HG03095 (cell line): ENCODE results near the gene CDSN.
"Not testable (repeated sequence)": the region's sequence is repeated elsewhere in the genome, so short reads cannot be mapped to it uniquely, and the experiment has no call there.

Source experiments
- ATAC-seq: cut with Tn5 transposase; IDR thresholded peaks from one replicate; pipeline ENCODE4 v1.9.1; 2021; ENCODE audit warnings: moderate library complexity; ENCODE audit not compliant: unreplicated experiment

Gene CDSN, protein sequence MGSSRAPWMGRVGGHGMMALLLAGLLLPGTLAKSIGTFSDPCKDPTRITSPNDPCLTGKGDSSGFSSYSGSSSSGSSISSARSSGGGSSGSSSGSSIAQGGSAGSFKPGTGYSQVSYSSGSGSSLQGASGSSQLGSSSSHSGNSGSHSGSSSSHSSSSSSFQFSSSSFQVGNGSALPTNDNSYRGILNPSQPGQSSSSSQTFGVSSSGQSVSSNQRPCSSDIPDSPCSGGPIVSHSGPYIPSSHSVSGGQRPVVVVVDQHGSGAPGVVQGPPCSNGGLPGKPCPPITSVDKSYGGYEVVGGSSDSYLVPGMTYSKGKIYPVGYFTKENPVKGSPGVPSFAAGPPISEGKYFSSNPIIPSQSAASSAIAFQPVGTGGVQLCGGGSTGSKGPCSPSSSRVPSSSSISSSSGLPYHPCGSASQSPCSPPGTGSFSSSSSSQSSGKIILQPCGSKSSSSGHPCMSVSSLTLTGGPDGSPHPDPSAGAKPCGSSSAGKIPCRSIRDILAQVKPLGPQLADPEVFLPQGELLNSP

DNA sequence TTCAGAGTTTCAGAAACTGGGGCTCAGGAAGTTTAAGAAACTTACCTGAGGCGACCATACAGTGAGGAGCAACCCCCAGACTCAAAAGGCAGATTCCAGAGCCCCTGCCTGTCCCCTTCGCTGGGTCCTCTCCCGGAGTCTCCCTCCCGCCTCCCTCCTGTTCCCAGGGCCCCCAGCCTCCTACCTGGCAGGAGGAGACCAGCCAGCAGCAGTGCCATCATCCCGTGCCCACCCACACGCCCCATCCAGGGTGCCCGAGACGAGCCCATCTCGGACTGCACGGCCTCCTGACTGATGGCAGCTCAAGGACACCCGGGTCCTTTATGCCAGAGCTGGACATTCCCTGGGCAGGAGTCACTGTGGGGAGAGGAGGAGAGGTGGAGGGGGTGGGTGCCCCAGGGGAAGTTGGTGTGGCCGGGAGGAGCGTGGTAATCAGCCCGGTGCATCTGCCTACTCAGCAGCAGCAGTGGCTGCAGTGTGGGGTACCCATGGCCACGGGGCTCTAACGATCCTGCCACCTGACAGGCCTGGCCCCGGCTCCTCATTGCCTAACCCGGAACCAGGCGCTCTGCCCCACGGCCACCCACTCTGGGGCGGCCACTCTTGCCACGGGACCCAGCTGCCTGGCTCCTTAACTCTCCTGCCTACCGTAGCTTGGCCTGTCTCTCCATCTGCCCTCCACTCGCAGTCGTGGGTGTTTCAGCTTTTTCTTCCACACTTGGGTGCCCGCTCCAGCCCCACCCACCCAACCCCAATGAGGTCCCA lies at the start of gene CDSN:
CDSN (minus strand) TSS at position 296 of the 765 bp plus-strand sequence; CDS start at position 269, 27 bp downstream.
- ATAC-seq, result no peak

DNA sequence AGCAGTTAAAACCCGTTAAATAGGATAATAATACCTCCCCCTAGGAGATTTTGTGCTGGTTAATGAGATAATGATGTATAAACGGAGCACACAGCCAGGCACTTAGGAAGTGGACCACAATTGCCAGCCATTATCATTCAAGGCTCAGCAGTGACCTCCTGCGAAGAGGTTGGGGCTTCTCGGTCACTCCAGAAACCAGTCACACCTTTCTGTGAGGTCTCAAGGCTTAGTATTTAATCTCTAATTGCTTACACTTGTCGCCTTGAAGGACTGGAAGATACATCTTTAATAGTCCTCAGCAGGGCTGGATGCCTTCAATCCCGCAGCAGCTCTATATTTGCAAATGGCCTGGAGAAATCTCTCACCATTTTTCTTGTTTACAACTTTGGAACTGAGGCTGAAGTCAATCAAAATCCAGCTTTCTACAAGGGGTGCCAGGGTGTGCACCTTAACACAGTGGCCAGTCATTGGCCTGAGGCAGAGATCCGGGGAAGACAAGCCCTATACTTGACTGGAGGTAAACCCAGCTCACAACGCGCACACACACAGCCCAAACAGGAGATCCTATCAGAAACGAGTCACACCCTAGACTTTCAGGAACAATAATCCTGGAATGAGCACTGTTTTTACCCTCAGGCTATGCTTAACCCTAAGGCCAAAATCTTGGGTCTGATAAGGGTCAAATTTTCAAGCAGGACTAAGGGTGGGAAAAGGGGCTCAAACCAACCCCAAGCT lies 49.0 kb upstream of the CDSN start:
- no peak for ATAC-seq

DNA sequence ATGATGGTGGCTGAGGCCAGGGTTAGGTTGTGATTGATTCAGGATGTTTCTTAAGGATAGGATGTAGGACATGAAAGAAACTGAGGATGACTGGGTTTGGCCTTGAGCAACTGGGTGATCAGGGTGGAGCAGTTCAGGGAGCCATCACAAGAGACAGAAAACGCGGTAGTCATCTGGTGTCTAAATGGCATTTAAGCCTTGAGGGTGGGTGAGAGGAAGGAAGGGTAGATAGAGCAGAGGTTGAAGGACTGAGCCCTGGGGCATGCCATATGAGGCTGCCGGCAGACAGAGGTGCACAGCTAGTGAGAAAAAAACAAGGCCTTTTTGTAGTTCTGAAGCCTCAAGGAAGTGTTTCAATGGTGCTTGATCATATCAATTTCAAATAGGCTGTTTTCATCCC lies 48.4 kb upstream of the CDSN start:
- ATAC-seq, result no peak

DNA sequence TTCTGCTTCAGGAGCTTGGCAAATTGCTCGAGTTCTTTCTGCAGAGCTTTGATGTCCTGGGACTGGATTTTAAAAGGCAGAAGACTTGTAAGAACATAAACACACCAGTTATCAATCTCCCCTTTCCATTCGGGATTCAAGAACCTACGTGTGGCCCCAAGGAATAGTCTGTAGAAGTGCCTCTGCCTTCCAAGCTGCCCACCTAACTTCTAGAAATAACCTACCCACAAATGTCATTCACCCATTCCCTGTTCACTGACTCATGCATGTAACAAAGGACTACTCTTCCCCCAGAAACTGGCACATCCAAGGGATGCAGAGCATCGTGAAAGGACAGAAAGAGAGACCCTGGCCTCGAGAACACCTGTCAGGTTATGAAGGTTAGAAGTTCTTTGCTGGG lies 45.7 kb upstream of the CDSN start:
- no peak for ATAC-seq

DNA sequence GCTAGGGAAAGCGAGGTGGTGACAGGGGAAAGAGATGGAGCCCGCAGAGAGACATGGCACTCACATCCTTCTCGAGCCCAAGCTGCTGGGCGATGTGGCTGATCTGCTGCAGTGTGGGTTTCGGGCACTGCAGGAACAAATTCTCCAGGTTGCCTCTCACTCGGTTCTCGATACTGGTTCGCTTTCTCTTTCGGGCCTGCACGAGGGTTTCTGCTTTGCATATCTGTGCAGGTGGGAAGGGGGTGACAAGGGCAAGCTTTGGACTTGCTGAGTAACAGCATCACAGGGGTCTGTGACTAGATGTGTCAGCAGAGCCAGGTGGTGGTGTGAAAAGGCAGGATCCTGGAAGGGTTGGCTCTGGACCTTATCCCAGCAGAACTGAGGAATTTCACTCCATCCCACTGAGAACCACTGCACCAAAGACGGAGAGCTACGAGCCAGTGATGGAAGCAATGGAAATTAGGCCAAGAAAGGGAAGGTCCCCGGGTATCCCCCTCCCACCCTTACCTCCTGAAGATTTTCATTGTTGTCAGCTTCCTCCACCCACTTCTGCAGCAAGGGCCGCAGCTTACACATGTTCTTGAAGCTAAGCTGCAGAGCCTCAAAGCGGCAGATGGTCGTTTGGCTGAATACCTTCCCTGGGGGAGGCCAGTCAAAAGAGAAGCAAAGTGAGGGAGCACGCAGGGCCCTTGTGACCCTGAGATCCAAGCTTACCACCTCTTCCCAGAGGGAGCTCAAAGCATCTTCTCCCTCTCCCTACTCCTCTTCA lies 45.0 kb upstream of the CDSN start:
- peak; percentile 68 for ATAC-seq

- ATAC-seq, result not testable (repeated sequence)
These were observed 44.3 kb upstream of the CDSN start for GRCh38 chr6:31164475-31165063.

DNA sequence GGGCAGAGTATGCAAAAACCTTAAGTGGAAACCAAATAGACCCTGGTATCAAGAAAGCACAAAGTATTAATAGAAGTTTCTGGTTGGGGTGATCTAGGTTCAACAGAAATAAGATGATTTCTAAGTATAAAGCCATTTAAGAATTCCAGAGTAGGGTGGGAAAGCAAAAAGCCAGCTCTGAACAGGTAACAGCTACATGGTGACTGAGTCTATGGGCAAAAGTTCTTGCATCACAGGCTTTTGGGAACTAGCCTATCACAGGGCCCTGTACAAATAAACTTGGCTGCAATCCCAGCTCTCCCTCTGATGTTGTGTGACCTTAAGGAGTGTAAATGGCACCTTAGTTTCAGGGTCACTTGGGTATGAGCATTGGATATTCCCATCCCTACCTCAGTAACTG lies 43.7 kb upstream of the CDSN start:
- ATAC-seq, result no peak

GRCh38 chr6:31162463-31163165 lies 42.4 kb upstream of the CDSN start:
- ATAC-seq, result no peak

GRCh38 chr6:31161216-31162126 lies 41.2 kb upstream of the CDSN start:
- ATAC-seq, result no peak

GRCh38 chr6:31158863-31159855 lies 38.9 kb upstream of the CDSN start:
- ATAC-seq, result no peak

DNA sequence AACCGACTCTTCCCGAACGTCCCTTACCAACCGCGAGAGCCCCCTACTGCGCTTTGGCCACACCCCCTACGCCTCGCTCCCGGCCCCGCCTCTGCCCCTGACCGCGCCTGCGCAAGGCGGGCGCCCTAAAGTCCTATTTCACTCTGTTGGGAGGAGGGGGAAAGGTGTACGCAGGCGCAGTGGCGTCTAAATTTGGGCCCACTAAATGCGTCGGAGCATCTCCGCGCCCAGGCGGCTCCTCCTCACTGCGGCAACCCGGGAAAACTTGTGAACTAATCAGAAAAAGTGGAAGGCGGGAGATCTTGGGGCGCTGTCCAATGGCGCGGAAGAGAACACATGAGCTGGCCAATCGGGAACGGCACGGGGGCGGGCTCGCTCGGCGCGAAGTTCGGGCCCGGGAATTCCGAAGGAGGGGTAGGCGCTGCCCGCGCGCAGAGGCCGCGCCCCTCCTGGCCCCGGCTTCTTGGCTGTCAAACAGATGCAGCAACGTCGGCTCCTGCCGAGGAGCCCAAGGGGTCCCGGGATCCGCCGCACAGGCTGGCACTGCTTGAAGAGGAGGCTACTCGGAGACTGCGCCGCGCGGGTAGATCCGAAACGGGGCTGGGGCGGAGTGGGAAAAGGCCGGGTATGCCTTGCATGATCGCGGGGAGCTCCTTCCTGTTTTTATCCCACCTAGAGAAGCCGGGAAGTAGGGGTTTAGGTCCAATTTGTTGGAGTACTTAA lies 38.1 kb upstream of the CDSN start, which contains the start of gene TCF19:
TCF19 (plus strand) TSS at position 450 of the 723 bp plus-strand sequence. CDS start 881 bp downstream, outside the sequence.
- ATAC-seq, result peak; percentile 72

GRCh38 chr6:31157513-31158139 lies 37.4 kb upstream of the CDSN start, which contains the start of gene CCHCR1:
CCHCR1 (minus strand) TSS chr6:31157802; CDS start chr6:31157600, 202 bp downstream.
- ATAC-seq, result no peak

DNA sequence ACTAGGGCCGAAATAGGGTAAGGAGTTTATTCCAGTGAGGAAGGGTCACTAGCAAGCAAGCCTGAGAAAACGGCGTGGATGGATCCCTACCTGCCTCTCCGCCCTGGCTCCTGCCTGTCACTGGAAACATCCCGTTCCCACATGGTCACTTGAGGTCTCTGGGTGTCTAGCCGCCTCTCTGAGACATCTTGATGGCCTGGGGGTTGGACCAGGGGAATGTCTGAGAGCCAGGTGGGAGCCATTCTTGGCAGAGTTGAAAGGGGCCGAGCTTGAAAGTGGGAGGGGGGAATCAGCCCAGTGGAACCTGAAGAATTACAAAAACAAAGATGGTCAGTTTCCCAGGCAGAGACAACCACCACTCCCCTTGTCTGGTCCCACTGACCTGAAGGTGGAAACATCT lies 36.4 kb upstream of the CDSN start:
- no peak for ATAC-seq

- ATAC-seq, result no peak
These were observed 34.2 kb upstream of the CDSN start for GRCh38 chr6:31154436-31154835.

DNA sequence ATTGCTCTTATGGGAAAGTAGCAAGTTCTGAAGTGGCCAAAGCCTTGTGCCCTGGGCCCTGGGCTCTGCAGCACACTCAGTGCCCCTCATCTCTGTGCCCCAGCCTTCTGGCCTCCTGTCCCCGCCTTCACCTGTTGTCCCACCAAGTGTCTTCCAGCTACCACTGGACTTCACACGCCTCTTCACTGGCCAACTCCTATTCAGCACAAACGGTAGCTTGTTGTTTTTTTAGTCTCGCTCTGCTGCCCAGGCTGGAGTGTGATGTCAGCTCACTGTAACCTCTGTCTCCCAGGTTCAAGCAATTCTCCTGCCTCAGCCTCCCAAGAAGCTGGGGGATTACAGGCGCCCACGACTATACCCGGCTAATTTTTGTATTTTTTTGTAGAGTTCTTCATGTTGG lies 32.5 kb upstream of the CDSN start:
- ATAC-seq, result no peak
